Keratinocyte (primary cell): ENCODE results near the gene ZNF805.

ENCODE experiments used
- CTCF ChIP-seq, 3 experiments: IDR thresholded peaks in 1 of 3; conservative IDR thresholded peaks in 1 of 3; optimal IDR thresholded peaks in 1 of 3; 2 replicates in 2 of 3; 3 replicates in 1 of 3; pipeline versions ENCODE3 to v1.5.1; 2011; ENCODE audit warnings: low read length in 3 of 3, mild to moderate bottlenecking in 3 of 3, moderate library complexity in 2 of 3, control low read depth in 1 of 3, inconsistent platforms in 1 of 3; ENCODE audit not compliant: insufficient read depth in 2 of 3; ENCODE audit errors: extremely low read depth in 1 of 3
- EZH2 ChIP-seq: IDR thresholded peaks from one replicate; pipeline ENCODE4 v1.6.1; 2012; ENCODE audit warnings: inconsistent platforms, mild to moderate bottlenecking, low read length, moderate library complexity

- peak in 1 of 3 experiments; percentile 13 for TF ChIP-seq CTCF (optimal IDR thresholded peaks at IDR 0.05 in 1 of 3, IDR thresholded peaks at IDR 0.05 in 1 of 3, conservative IDR thresholded peaks at IDR 0.05 in 1 of 3; ENCODE audit: extremely low read depth in 1 of 3, insufficient read depth in 2 of 3, low read length in 3 of 3)
- no peak for TF ChIP-seq EZH2
Measured at GRCh38 chr19:57191141-57192076, 49.0 kb upstream of the ZNF805 start, which contains the start of gene ZNF264.
